NCI-H748 treated with DMSO at 0.1 percent for 48 hours (cell line): ENCODE data around the gene POLR2J2.
"Not testable (repeated sequence)": the region's sequence is repeated elsewhere in the genome, so short reads cannot be mapped to it uniquely, and the experiment has no call there.

Experiments used
- DNase-seq: peaks from one replicate; lab custom pipeline; 2025; lab: John Stamatoyannopoulos, UW

Gene POLR2J2

GRCh38 chr7:102671956-102672307 lies 469 bp upstream of the POLR2J2 start:
- not testable (repeated sequence) for DNase-seq

- not testable (repeated sequence) for DNase-seq
Measured at GRCh38 chr7:102667523-102667922, 3.9 kb downstream of the POLR2J2 start.

- DNase-seq, result not testable (repeated sequence)
Measured at GRCh38 chr7:102666850-102667249, 4.6 kb downstream of the POLR2J2 start.

GRCh38 chr7:102664765-102665164 lies 6.7 kb downstream of the POLR2J2 start:
- DNase-seq, result not testable (repeated sequence)

GRCh38 chr7:102649924-102650323 lies 21.5 kb downstream of the POLR2J2 start, which contains the start of gene SPDYE2B:
Gene SPDYE2B (plus strand): TSS chr7:102650319. CDS start chr7:102652349, 2,030 bp downstream.
- not testable (repeated sequence) for DNase-seq

- not testable (repeated sequence) for DNase-seq
Measured at GRCh38 chr7:102647813-102648212, 23.6 kb downstream of the POLR2J2 start.

- DNase-seq, result not testable (repeated sequence)
Measured at GRCh38 chr7:102643404-102643803, 28.1 kb downstream of the POLR2J2 start.

GRCh38 chr7:102642691-102643090 lies 28.8 kb downstream of the POLR2J2 start, which contains the start of gene UPK3BL1:
Gene UPK3BL1 (minus strand): TSS chr7:102642791. CDS start chr7:102642741, 50 bp downstream.
- not testable (repeated sequence) for DNase-seq

GRCh38 chr7:102638848-102639247 lies 32.6 kb downstream of the POLR2J2 start:
- DNase-seq, result not testable (repeated sequence)

GRCh38 chr7:102636956-102637355 lies 34.5 kb downstream of the POLR2J2 start:
- not testable (repeated sequence) for DNase-seq

- DNase-seq, result not testable (repeated sequence)
Measured at GRCh38 chr7:102635354-102635753, 36.1 kb downstream of the POLR2J2 start.

- not testable (repeated sequence) for DNase-seq
Measured at GRCh38 chr7:102634299-102634698, 37.2 kb downstream of the POLR2J2 start.

GRCh38 chr7:102630622-102631021 lies 40.8 kb downstream of the POLR2J2 start:
- DNase-seq, result not testable (repeated sequence)

- DNase-seq, result not testable (repeated sequence)
Measured at GRCh38 chr7:102627271-102627904, 44.1 kb downstream of the POLR2J2 start.

GRCh38 chr7:102618122-102618521 lies 53.3 kb downstream of the POLR2J2 start:
- DNase-seq, result not testable (repeated sequence)

GRCh38 chr7:102616507-102617125 lies 54.8 kb downstream of the POLR2J2 start, which contains the start of gene RASA4:
Gene RASA4 (minus strand): TSS chr7:102616756. CDS start chr7:102616689, 67 bp downstream.
- DNase-seq, result not testable (repeated sequence)
